T-cell (primary cell): ENCODE measurements around the gene PRDM10. TPM values are rescaled to one million over a fixed set of nuclear protein-coding genes. Genes with fewer than 3 reads are reported as not detected.

ENCODE experiments used
- ATAC-seq, 4 experiments: fragments of 200-7000 bp in 3 of 4; fragments of 150-1000 bp in 1 of 4; cut with Tn5 transposase; replicated peaks in 1 of 4; 1 replicate in 3 of 4; 2 replicates in 1 of 4; pipeline ENCODE4 v1.10.0; 2021; ENCODE audit warnings: moderate library complexity in 3 of 4, mild to moderate bottlenecking in 2 of 4, moderate number of reproducible peaks in 1 of 4
- CTCF ChIA-PET, 2 donors: fragments of 300-600 bp; sonication (Branson Sonifier 250); formaldehyde crosslinking; loops; one replicate each; lab custom pipeline; 2022; ENCODE audit warnings: antibody characterized with exemption in 2 of 2; lab: Charles Lee
- POLR2A ChIA-PET, 2 donors: fragments of 300-600 bp; sonication (Branson Sonifier 250); formaldehyde crosslinking; loops; one replicate each; lab custom pipeline; 2022; ENCODE audit warnings: antibody characterized with exemption in 2 of 2; lab: Charles Lee
- DNase-seq, 35 experiments: peaks; one replicate each; pipeline versions ENCODE4 v3.0.0 to v3.0.0-alpha.2; 2013 to 2023
- H3K27ac ChIP-seq: one replicate; pipeline ENCODE4 v1.5.1; 2013; ENCODE audit warnings: low read length
- H3K27me3 ChIP-seq, 2 experiments: replicated peaks in 1 of 2; 1 replicate in 1 of 2; 2 replicates in 1 of 2; pipeline versions ENCODE4 v1.6.1 to v1.7.0; 2013; ENCODE audit warnings: low read length in 1 of 2, mixed read lengths in 1 of 2; ENCODE audit not compliant: control insufficient read depth in 2 of 2, insufficient read depth in 2 of 2; ENCODE audit errors: extremely low read depth in 1 of 2
- H3K36me3 ChIP-seq, 2 donors: 1 replicate in 1 of 2; 2 replicates in 1 of 2; pipeline versions ENCODE4 v1.6.1 to v1.7.0; 2013; ENCODE audit warnings: low read length in 1 of 2; ENCODE audit not compliant: control insufficient read depth in 2 of 2, insufficient read depth in 1 of 2; ENCODE audit errors: extremely low read depth in 1 of 2
- H3K4me1 ChIP-seq, 2 experiments: 1 replicate in 1 of 2; 2 replicates in 1 of 2; pipeline versions ENCODE4 v1.6.1 to v1.7.0; 2013; ENCODE audit warnings: low read length in 2 of 2, mixed read lengths in 1 of 2; ENCODE audit not compliant: insufficient read depth in 2 of 2, control insufficient read depth in 1 of 2; ENCODE audit errors: extremely low read depth in 1 of 2
- H3K4me3 ChIP-seq, 2 donors: 1 replicate in 1 of 2; 2 replicates in 1 of 2; pipeline versions ENCODE4 v1.5.1 to v1.7.0; 2013; ENCODE audit warnings: mild to moderate bottlenecking in 2 of 2, low read length in 1 of 2, moderate library complexity in 1 of 2; ENCODE audit not compliant: control insufficient read depth in 1 of 2; ENCODE audit errors: extremely low read depth in 1 of 2
- H3K9me3 ChIP-seq: 2 replicates; pipeline ENCODE4 v1.7.0; 2013
- H3K27ac Mint-ChIP-seq, 2 donors: one replicate each; pipeline ENCODE4 v1.8.0; 2020 to 2021; ENCODE audit warnings: mild to moderate bottlenecking in 2 of 2, mixed read lengths in 2 of 2
- H3K27me3 Mint-ChIP-seq, 2 donors: one replicate each; pipeline ENCODE4 v1.8.0; 2021 to 2022; ENCODE audit warnings: mixed read lengths in 2 of 2
- H3K36me3 Mint-ChIP-seq: one replicate; pipeline ENCODE4 v1.8.0; 2021; ENCODE audit warnings: mixed read lengths
- H3K4me1 Mint-ChIP-seq, 3 donors: one replicate each; pipeline ENCODE4 v1.8.0; 2020 to 2022; ENCODE audit warnings: mixed read lengths in 3 of 3, mild to moderate bottlenecking in 1 of 3
- H3K4me3 Mint-ChIP-seq, 3 donors: one replicate each; pipeline ENCODE4 v1.8.0; 2020 to 2022; ENCODE audit warnings: mild to moderate bottlenecking in 3 of 3, mixed read lengths in 3 of 3, moderate library complexity in 3 of 3
- H3K9me3 Mint-ChIP-seq, 3 donors: one replicate each; pipeline ENCODE4 v1.8.0; 2020 to 2022; ENCODE audit warnings: mixed read lengths in 3 of 3
- WGBS: methylation state at CpG from one replicate; pipeline ENCODE4 v1.1.5; 2013; ENCODE audit warnings: missing lambda C conversion rate; ENCODE audit not compliant: insufficient coverage; 5-methylcytosine and 5-hydroxymethylcytosine counted together
- total RNA-seq, 35 experiments: library from RNA in 6 of 35; stranded (reverse) in 6 of 35; fragments of 120-200 nt in 1 of 35; gene quantifications; one replicate each; pipeline versions ENCODE4 v1.2.1 to v1.2.4 and lab custom pipeline; 2013 to 2026

Gene PRDM10
- total RNA-seq, 5 donors from 2014 or later (not counting 1 experiment from before 2014, with no cell fraction given), result 10.0 to 15.6 (median 14.2) TPM

- H3K4me3 ChIP-seq, result no peak overlapping the region
- no peaks in the 10 kb centered on the region for H3K9me3 Mint-ChIP-seq
- ChIA-PET CTCF (no interaction called here), POLR2A (no interaction called here)
- H3K27me3 ChIP-seq, result no peaks in the 10 kb centered on the region
- H3K4me1 Mint-ChIP-seq, result peaks cover 0 to 9% (median 0%) of the 10 kb centered on the region in 3 donors
- ATAC-seq, result no peak
- no peak for DNase-seq
- H3K4me1 ChIP-seq, result no peaks in the 10 kb centered on the region
- no peak overlapping the region for H3K27ac ChIP-seq
- H3K36me3 ChIP-seq, result peaks cover 15 to 20% of the 10 kb centered on the region in 2 donors
- no peak overlapping the region for H3K4me3 Mint-ChIP-seq
- H3K27me3 Mint-ChIP-seq, result no peaks in the 10 kb centered on the region
- H3K36me3 Mint-ChIP-seq, result peaks cover 47% of the 10 kb centered on the region
- no peaks in the 10 kb centered on the region for H3K9me3 ChIP-seq
- H3K27ac Mint-ChIP-seq, result no peak overlapping the region
- 79% methylated on average over 12 of the region's 17 CpGs for WGBS
Measured at GRCh38 chr11:129950101-129951091, 52.2 kb downstream of the PRDM10 start.

DNA sequence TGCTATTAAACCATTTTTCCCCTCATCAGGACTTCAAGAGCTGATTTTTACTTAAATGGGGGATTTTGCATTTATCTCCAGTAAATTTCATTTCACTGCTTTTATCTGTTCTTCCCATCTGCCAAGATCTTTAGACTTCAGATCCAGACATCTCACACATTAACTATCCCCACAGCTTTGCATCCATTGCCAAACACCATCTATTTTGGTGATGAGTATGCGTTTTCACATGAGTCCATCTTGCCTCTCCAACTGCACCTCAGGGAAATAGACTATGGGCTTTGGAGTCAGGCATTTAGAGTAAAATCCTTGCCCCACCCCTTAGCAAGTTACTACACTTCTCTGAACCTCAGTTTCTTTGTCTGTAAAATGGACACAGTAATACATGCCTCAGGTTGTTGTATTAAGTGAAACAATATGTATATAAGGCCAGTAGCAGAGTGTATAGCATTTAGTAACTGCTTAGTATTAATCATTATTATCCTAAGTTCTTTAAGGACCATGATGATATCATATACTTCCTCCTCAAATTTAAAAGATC, 53.6 kb downstream of the PRDM10 start:
- Mint-ChIP-seq H3K9me3 (no peaks in the 10 kb centered on the region), H3K27ac (no peak overlapping the region), H3K27me3 (no peaks in the 10 kb centered on the region), H3K4me1 (peaks cover 0 to 9% (median 0%) of the 10 kb centered on the region in 3 donors), H3K36me3 (peaks cover 51% of the 10 kb centered on the region), H3K4me3 (no peak overlapping the region)
- no CpG with 5 or more reads among the region's 1 CpG for WGBS
- no peaks in the 10 kb centered on the region for H3K27me3 ChIP-seq
- peaks cover 15 to 24% of the 10 kb centered on the region in 2 donors for H3K36me3 ChIP-seq
- no peak for DNase-seq
- no peak for ATAC-seq
- no peaks in the 10 kb centered on the region for H3K4me1 ChIP-seq
- H3K9me3 ChIP-seq, result no peaks in the 10 kb centered on the region
- H3K27ac ChIP-seq, result no peak overlapping the region
- CTCF ChIA-PET, result interaction anchor here in 1 of 2 donors (0.6 kb wide), 1 partner anchor 178 kb away, joined by 6 read pairs; no protein-coding TSS in a partner anchor
- POLR2A ChIA-PET, result no interaction called here
- H3K4me3 ChIP-seq, result no peak overlapping the region

GRCh38 chr11:129947474-129947873, 55.2 kb downstream of the PRDM10 start:
- no peaks in the 10 kb centered on the region for H3K27me3 Mint-ChIP-seq
- Histone ChIP-seq H3K9me3 (no peaks in the 10 kb centered on the region), H3K36me3 (peaks cover 15 to 32% of the 10 kb centered on the region in 2 donors), H3K4me1 (no peaks in the 10 kb centered on the region), H3K4me3 (no peak overlapping the region), H3K27ac (no peak overlapping the region), H3K27me3 (no peaks in the 10 kb centered on the region)
- 90% methylated on average over 3 of the region's 5 CpGs for WGBS
- DNase-seq (no peak), ATAC-seq (no peak)
- no peak overlapping the region for H3K27ac Mint-ChIP-seq
- no peaks in the 10 kb centered on the region for H3K9me3 Mint-ChIP-seq
- H3K4me1 Mint-ChIP-seq, result peaks cover 0 to 9% (median 0%) of the 10 kb centered on the region in 3 donors
- ChIA-PET CTCF (interaction anchor here in 1 of 2 donors (1.7 kb wide), 1 partner anchor 8 kb away, joined by 5 read pairs; no protein-coding TSS in a partner anchor), POLR2A (no interaction called here)
- H3K4me3 Mint-ChIP-seq, result no peak overlapping the region
- H3K36me3 Mint-ChIP-seq, result peaks cover 58% of the 10 kb centered on the region

GRCh38 chr11:129946965-129947364, 55.7 kb downstream of the PRDM10 start:
- Mint-ChIP-seq H3K27me3 (no peaks in the 10 kb centered on the region), H3K9me3 (no peaks in the 10 kb centered on the region), H3K27ac (no peak overlapping the region), H3K36me3 (peaks cover 63% of the 10 kb centered on the region), H3K4me1 (peaks cover 0 to 9% (median 0%) of the 10 kb centered on the region in 3 donors), H3K4me3 (no peak overlapping the region)
- ChIA-PET POLR2A (no interaction called here), CTCF (interaction anchor here in 1 of 2 donors (1.7 kb wide), 1 partner anchor 8 kb away, joined by 5 read pairs; no protein-coding TSS in a partner anchor)
- no peaks in the 10 kb centered on the region for H3K9me3 ChIP-seq
- ATAC-seq (no peak), DNase-seq (no peak)
- 96% methylated on average over 15 of the region's 15 CpGs for WGBS
- H3K27me3 ChIP-seq, result no peaks in the 10 kb centered on the region
- no peak overlapping the region for H3K27ac ChIP-seq
- H3K36me3 ChIP-seq, result peaks cover 15 to 32% of the 10 kb centered on the region in 2 donors
- no peak overlapping the region for H3K4me3 ChIP-seq
- H3K4me1 ChIP-seq, result no peaks in the 10 kb centered on the region

DNA sequence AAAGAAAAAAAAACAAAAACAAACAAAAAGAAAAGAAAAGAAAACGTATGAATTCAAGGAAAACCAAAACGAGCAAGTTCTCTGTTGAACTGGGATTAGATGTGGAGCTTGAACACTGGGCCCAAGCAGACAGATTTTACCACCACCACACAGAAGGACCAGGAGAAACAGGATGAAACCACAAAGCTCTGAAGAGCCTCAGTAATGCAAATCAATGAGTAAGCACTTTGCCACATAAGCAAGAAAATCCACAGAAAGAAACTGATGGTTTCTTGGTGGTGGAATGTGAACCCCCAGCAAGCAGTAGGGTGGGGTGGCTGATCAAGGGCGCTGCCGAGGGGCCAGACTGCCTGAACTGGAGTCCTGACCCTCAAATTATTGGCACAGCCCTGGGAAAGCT, 56.4 kb downstream of the PRDM10 start:
- DNase-seq (no peak), ATAC-seq (no peak)
- H3K36me3 Mint-ChIP-seq, result peaks cover 65% of the 10 kb centered on the region
- no peak overlapping the region for H3K27ac Mint-ChIP-seq
- Histone ChIP-seq H3K27ac (no peak overlapping the region), H3K4me3 (no peak overlapping the region), H3K9me3 (no peaks in the 10 kb centered on the region), H3K36me3 (peaks cover 15 to 32% of the 10 kb centered on the region in 2 donors), H3K4me1 (no peaks in the 10 kb centered on the region), H3K27me3 (no peaks in the 10 kb centered on the region)
- WGBS, result 50% methylated on average over 2 of the region's 4 CpGs
- H3K4me3 Mint-ChIP-seq, result no peak overlapping the region
- H3K27me3 Mint-ChIP-seq, result no peaks in the 10 kb centered on the region
- CTCF ChIA-PET, result interaction anchor here in 1 of 2 donors (1.7 kb wide), 1 partner anchor 9 kb away, joined by 5 read pairs; no protein-coding TSS in a partner anchor
- H3K4me1 Mint-ChIP-seq, result peaks cover 0 to 9% (median 0%) of the 10 kb centered on the region in 3 donors
- POLR2A ChIA-PET, result no interaction called here
- no peaks in the 10 kb centered on the region for H3K9me3 Mint-ChIP-seq

DNA sequence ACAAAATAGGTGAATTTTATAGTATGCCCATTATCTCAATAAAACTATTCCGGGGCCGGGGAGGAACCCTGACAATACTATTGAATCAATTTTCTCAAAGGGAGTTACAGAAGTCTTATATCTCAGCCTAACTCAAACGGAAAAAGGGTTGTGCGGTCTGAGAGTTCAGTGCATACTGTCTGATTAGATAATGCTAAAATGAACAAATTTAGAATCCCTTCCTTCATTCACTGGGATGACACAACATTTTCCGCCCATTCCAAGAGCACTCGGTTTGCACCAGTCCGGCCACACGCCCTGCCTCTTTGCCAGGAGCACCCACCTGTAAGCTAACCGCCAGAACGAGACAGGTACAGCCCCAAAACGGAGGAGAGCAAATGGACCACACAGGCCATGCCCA, 57.3 kb downstream of the PRDM10 start:
- Histone ChIP-seq H3K27ac (no peak overlapping the region), H3K36me3 (peaks cover 15 to 32% of the 10 kb centered on the region in 2 donors), H3K4me1 (no peaks in the 10 kb centered on the region), H3K4me3 (no peak overlapping the region), H3K9me3 (no peaks in the 10 kb centered on the region), H3K27me3 (no peaks in the 10 kb centered on the region)
- Mint-ChIP-seq H3K9me3 (no peaks in the 10 kb centered on the region), H3K36me3 (peaks cover 61% of the 10 kb centered on the region), H3K27me3 (no peaks in the 10 kb centered on the region), H3K4me1 (peaks cover 0 to 9% (median 0%) of the 10 kb centered on the region in 3 donors), H3K27ac (no peak overlapping the region), H3K4me3 (no peak overlapping the region)
- CTCF ChIA-PET, result no interaction called here
- 95% methylated on average over 6 of the region's 11 CpGs for WGBS
- POLR2A ChIA-PET, result no interaction called here
- ATAC-seq (no peak), DNase-seq (no peak)
